ENCODE data around the gene EXO1.

The EXO1 gene

GRCh38 chr1:241834733-241835377, 13.1 kb upstream of the EXO1 start:
- H3K79me2 ChIP-seq (ENCODE audit: insufficient read depth, low read length), result no peaks in the 10 kb centered on the region
- H3K27me3 ChIP-seq (ENCODE audit: low read length), result no peaks in the 10 kb centered on the region
- TF ChIP-seq EZH2phosphoT487 (conservative IDR thresholded peaks at IDR 0.05; ENCODE audit: low read length) (no peak), CTCF (IDR thresholded peaks at IDR 0.05; ENCODE audit: insufficient read depth, low read length, poor library complexity, severe bottlenecking) (peak; percentile 33)
- no peak overlapping the region for H2AFZ ChIP-seq (ENCODE audit: low read depth, low read length, severe bottlenecking)
- H3K4me3 ChIP-seq (ENCODE audit: insufficient read depth, low read length, poor library complexity, severe bottlenecking), result no peak overlapping the region
- H3K4me2 ChIP-seq (ENCODE audit: low read depth, low read length, poor library complexity, severe bottlenecking), result no peak overlapping the region
- no peaks in the 10 kb centered on the region for H3F3A ChIP-seq (ENCODE audit: insufficient read depth)
- H3K27ac ChIP-seq (ENCODE audit: low read depth, low read length), result no peak overlapping the region
- no peaks in the 10 kb centered on the region for H3K36me3 ChIP-seq (ENCODE audit: low read length)
- H4K20me1 ChIP-seq (ENCODE audit: low read depth, low read length), result no peaks in the 10 kb centered on the region
- H3K9me3 ChIP-seq (ENCODE audit: insufficient read depth, low read length), result no peaks in the 10 kb centered on the region
- no peak overlapping the region for H3K9ac ChIP-seq (ENCODE audit: low read length)
- no peaks in the 10 kb centered on the region for H3K9me2 ChIP-seq (replicated peaks; ENCODE audit: insufficient read depth, low read length)

GRCh38 chr1:241836941-241837340, 11.1 kb upstream of the EXO1 start:
- Histone ChIP-seq H2AFZ (ENCODE audit: low read depth, low read length, severe bottlenecking) (no peak overlapping the region), H3F3A (ENCODE audit: insufficient read depth) (no peaks in the 10 kb centered on the region), H4K20me1 (ENCODE audit: low read depth, low read length) (no peaks in the 10 kb centered on the region), H3K36me3 (ENCODE audit: low read length) (no peaks in the 10 kb centered on the region), H3K9me3 (ENCODE audit: insufficient read depth, low read length) (no peaks in the 10 kb centered on the region), H3K4me3 (ENCODE audit: insufficient read depth, low read length, poor library complexity, severe bottlenecking) (no peak overlapping the region), H3K9ac (ENCODE audit: low read length) (no peak overlapping the region), H3K4me2 (ENCODE audit: low read depth, low read length, poor library complexity, severe bottlenecking) (no peak overlapping the region), H3K27ac (ENCODE audit: low read depth, low read length) (no peak overlapping the region), H3K79me2 (ENCODE audit: insufficient read depth, low read length) (no peaks in the 10 kb centered on the region), H3K9me2 (replicated peaks; ENCODE audit: insufficient read depth, low read length) (no peaks in the 10 kb centered on the region), H3K27me3 (ENCODE audit: low read length) (no peaks in the 10 kb centered on the region)
- TF ChIP-seq EZH2phosphoT487 (conservative IDR thresholded peaks at IDR 0.05; ENCODE audit: low read length) (no peak), CTCF (IDR thresholded peaks at IDR 0.05; ENCODE audit: insufficient read depth, low read length, poor library complexity, severe bottlenecking) (no peak)

- H3K36me3 ChIP-seq (ENCODE audit: low read length), result no peaks in the 10 kb centered on the region
- H2AFZ ChIP-seq (ENCODE audit: low read depth, low read length, severe bottlenecking), result no peak overlapping the region
- no peak overlapping the region for H3K4me3 ChIP-seq (ENCODE audit: insufficient read depth, low read length, poor library complexity, severe bottlenecking)
- no peaks in the 10 kb centered on the region for H3K79me2 ChIP-seq (ENCODE audit: insufficient read depth, low read length)
- no peaks in the 10 kb centered on the region for H3K9me3 ChIP-seq (ENCODE audit: insufficient read depth, low read length)
- TF ChIP-seq EZH2phosphoT487 (conservative IDR thresholded peaks at IDR 0.05; ENCODE audit: low read length), result no peak
- no peak for TF ChIP-seq CTCF (IDR thresholded peaks at IDR 0.05; ENCODE audit: insufficient read depth, low read length, poor library complexity, severe bottlenecking)
- H3F3A ChIP-seq (ENCODE audit: insufficient read depth), result no peaks in the 10 kb centered on the region
- no peak overlapping the region for H3K9ac ChIP-seq (ENCODE audit: low read length)
- H3K4me2 ChIP-seq (ENCODE audit: low read depth, low read length, poor library complexity, severe bottlenecking), result no peak overlapping the region
- H3K9me2 ChIP-seq (replicated peaks; ENCODE audit: insufficient read depth, low read length), result no peaks in the 10 kb centered on the region
- no peak overlapping the region for H3K27ac ChIP-seq (ENCODE audit: low read depth, low read length)
- H3K27me3 ChIP-seq (ENCODE audit: low read length), result no peaks in the 10 kb centered on the region
- no peaks in the 10 kb centered on the region for H4K20me1 ChIP-seq (ENCODE audit: low read depth, low read length)
Observed at GRCh38 chr1:241837416-241837815, 10.6 kb upstream of the EXO1 start.

Data from SU-DHL-6 (cell line).